GM18507 (cell line): ENCODE data around the gene PPP6R3.

ENCODE experiments used
- DNase-seq: peaks from one replicate; pipeline ENCODE4 v3.0.0; 2011; ENCODE audit warnings: low read depth; ENCODE audit not compliant: insufficient read length; ENCODE audit errors: extremely low spot score
- FAIRE-seq: peaks from 2 replicates; lab custom pipeline; 2011; peaks lifted over from hg19 to GRCh38; lab: Jason Lieb, UNC

Gene PPP6R3

GRCh38 chr11:68543594-68543993 lies 83.0 kb downstream of the PPP6R3 start:
- no peak for FAIRE-seq
- no peak for DNase-seq

DNA sequence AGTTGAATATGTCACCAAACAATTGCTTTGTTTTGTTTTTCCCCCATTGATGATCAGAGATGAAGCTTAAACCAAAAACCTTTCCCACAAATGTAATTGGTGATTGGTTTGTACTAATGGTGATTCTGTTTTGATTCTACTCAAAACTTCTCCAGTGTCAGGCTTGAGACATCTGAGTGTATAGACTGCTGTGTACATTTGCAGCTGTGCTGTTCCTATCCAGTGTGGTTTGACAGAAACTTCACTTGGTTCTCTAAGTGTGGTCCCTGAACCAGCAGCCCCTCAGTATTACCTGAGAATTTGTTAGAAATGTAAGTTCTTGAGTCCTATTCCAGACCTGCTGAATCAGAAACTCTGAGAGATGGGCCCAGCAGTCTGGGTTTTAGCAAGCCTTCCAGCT lies 84.8 kb downstream of the PPP6R3 start:
- no peak for DNase-seq
- FAIRE-seq, result no peak

- no peak for DNase-seq
- no peak for FAIRE-seq
Measured at GRCh38 chr11:68545796-68546195, 85.2 kb downstream of the PPP6R3 start.

DNA sequence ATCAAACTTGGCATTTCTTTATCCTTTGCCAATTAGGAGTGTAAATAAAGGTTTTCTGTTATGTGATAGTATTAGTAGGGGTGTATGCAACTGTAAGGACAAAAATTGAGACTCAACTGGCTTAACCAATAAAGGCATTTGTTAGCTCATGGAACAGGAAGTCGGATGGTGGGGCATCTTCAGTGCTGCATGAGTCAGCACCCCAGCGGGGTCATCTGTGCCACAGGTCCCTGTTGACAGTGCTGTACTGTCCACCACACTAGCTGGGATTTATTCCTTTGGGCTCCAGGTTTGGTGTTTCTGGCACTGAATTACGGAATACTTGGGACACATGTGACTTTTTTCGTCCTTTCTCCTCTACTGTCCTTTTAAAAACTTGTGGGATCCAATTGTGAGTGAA lies 86.0 kb downstream of the PPP6R3 start:
- DNase-seq (no peak), FAIRE-seq (no peak)

DNA sequence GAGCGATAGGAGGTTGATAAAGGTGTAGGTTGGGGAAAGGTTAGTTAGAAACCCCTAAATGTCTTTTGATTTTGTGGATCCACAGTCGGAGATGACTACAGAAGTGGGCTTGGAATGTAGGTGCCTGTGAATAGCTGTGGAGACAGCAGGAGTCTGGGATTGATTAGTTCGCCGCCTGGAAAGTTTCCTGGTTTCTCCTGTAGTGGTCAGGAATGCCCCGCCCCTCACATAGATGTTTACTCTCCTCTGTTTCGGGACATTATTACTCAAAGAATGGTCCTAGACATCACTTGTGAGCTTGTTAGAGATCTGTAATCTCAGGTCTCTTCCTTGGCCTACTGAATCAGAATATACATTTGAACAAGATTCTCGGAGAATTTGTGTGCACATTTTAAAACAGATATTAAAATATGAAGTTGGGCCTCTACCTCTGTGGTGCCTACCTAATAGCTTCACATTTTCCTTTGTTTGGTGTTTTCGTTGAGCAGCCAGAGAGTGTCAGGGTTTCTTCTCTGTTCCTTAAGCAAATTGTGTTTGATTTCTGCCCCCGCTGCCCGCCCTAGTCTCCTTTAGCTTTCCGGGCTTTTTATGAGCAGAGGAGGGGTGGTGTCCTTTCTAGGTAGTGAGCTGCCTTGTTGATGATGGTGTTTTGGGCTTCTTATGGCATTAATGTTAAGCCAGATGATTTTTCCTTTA lies 89.4 kb downstream of the PPP6R3 start:
- DNase-seq, result no peak
- no peak for FAIRE-seq

DNA sequence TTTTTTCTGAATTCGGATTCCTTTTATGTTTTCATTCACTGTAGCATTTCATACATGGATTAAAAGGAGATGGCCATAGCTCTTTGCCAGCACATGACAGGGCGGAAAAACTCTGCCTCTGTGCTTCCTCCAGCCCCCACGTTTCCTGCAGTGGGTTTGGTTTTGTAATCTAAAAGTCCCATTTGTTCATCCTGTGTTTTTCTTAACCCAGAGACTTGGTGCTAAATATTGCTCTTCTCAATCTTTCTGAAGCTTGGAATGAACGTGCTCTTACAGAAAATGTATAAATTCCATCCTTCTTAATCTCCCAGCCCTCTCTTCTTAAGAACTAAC lies 89.9 kb downstream of the PPP6R3 start:
- FAIRE-seq (no peak), DNase-seq (no peak)

DNA sequence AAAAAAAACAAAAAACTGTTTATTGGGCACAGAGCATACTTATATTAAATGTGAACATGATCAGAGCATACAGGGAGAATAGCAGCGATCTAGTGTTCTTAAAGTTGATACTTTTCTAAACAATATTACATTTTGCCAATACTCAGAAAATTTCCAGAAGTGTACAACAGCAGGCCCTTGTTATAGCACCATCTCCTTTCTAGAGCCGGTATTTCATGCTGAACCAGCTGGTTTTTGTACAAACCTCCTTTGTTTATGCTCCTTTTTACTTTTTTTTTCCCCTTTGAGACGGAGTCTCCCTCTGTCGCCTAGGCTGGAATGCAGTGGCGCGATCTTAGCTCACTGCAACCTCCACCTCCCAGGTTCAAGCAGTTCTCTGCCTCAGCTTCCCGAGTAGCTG lies 90.7 kb downstream of the PPP6R3 start:
- FAIRE-seq, result no peak
- DNase-seq, result no peak

- no peak for DNase-seq
- FAIRE-seq, result no peak
Measured at GRCh38 chr11:68551777-68552176, 91.2 kb downstream of the PPP6R3 start.

DNA sequence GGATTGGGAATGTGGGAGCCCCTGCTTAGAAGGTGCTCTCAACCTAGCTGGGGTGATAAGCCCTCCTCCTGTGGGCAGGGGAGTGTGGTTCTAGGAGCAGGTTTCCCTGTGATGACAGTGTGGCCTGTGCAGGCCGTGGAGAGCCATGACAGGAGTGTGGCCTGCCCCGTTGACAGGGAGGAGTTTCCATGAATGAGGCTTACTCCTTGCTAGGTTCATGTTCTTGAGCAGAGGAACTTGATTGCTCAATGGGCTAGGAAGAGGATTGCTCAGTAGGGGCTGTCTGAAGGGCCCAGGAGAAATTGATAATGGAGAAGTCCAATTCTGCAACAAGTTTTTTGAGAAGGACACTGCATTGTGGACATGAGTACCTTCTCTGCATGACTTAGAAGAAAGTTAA lies 92.0 kb downstream of the PPP6R3 start:
- DNase-seq (no peak), FAIRE-seq (no peak)

GRCh38 chr11:68560216-68560615 lies 99.7 kb downstream of the PPP6R3 start:
- FAIRE-seq (no peak), DNase-seq (no peak)

DNA sequence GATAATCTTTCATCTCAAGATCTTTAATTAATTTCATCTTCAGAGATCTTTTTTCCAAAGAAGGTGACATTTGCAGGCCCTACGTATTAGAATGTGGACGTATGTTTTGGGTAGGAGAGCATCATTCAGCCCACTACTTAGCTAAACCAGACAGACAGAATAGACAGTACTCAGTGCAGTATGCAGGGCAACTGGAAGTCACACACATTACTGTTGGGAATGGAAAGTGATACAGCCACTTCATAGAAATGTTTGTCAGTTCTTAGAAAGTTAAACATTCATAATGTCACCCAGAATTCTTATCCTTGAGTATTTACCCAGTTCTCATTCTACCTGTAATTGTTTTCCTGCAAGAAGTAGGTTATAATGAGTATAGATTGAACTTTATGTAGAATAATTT lies 102.9 kb downstream of the PPP6R3 start:
- DNase-seq (no peak), FAIRE-seq (no peak)

DNA sequence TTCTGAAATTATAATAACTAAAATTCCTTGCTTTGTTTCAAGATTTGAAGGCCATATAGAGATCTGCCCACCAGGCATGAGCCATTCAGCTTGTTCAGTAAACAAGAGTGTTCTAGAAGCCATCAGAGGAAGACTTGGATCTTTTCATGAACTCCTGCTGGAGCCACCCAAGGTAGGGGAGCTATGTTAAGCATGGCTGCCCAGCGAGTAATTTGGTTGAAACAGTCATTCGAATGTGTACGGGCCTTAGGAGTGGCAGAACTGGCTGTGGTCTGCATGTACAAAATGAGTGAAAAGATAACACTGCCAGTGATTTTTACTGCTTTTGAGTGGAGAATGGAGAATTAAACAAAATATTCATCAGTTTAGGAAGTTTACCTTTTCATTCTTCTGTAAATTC lies 103.7 kb downstream of the PPP6R3 start:
- FAIRE-seq, result no peak
- DNase-seq, result no peak

GRCh38 chr11:68565768-68566167 lies 105.2 kb downstream of the PPP6R3 start:
- FAIRE-seq (no peak), DNase-seq (no peak)

- no peak for DNase-seq
- no peak for FAIRE-seq
Measured at GRCh38 chr11:68567553-68567952, 107.0 kb downstream of the PPP6R3 start.

DNA sequence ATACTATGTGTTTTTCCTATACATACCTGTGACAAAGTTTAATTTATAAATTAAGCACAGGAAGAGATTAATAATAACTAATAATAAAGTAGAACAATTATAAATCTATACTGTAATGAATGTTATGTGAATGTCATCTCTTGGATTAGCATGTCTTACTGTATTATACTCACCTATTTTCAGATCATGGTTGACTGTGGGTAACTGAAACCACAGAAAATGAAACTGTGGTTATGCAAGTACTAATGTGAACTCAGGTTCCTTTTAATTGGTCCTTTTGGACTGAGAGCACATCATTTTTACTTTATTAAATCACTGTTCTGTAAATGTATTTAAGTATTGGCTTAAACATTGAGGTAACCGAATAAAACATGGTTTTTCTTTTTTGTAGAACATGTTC lies 108.8 kb downstream of the PPP6R3 start:
- peak; percentile 73 for FAIRE-seq
- DNase-seq, result no peak

GRCh38 chr11:68570691-68571090 lies 110.1 kb downstream of the PPP6R3 start:
- no peak for FAIRE-seq

DNA sequence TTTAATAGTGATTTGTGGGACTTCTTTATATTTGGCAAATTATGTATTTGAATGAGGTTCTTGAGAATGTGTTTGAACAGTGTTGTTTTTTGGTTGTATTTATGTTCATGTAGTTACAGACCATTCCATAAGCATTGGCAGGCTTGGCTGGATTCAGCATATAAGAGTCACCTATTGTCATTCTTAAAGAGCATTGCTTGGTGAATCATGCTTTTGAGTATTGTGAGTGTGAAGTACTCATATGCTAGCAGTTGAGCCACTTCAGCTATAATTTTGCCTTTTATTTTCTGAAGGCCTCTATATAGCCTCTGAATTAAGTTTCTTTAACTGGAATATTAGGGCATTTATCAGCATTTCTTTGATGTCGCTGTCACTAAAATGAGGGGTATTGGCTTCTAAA lies 113.8 kb downstream of the PPP6R3 start:
- DNase-seq, result no peak
- no peak for FAIRE-seq

More at GRCh38 chr11:68570691-68571090, 110.1 kb downstream of the PPP6R3 start:
- no peak for DNase-seq

- DNase-seq (no peak), FAIRE-seq (no peak)
Measured at GRCh38 chr11:68575025-68575665, 114.6 kb downstream of the PPP6R3 start.

GRCh38 chr11:68579455-68579854 lies 118.9 kb downstream of the PPP6R3 start:
- FAIRE-seq, result no peak
- no peak for DNase-seq

GRCh38 chr11:68581439-68581838 lies 120.9 kb downstream of the PPP6R3 start:
- no peak for FAIRE-seq
- no peak for DNase-seq

DNA sequence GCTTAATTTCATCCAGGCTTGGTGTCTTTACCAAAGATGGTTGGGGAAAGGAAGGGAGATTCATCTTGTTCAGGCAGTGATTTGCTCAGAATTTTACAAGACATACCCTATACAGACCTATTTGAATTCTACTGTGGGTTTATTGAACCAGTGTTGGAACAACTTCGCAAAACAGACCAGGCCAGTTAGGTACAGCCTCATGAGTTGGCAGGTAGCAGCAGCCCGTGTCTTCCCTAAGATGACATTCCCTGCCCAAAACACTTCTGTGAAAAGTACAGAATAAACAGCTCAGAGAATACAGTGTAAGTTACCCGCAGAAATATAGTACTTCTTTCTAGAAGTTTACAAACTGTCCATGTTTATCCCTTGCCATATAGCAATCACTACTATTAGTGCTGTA lies 121.3 kb downstream of the PPP6R3 start:
- FAIRE-seq, result no peak
- no peak for DNase-seq
